HuH-7 (cell line): ENCODE measurements around the gene NXN.
A peak's percentile ranks its signal among the peaks of the same experiment; 100 is the strongest.
"Not testable (repeated sequence)": the region's sequence is repeated elsewhere in the genome, so short reads cannot be mapped to it uniquely, and the experiment has no call there.

ENCODE experiments used
- DNase-seq: peaks from one replicate; pipeline ENCODE4 v3.0.0; 2011; ENCODE audit warnings: low spot score

Gene NXN

GRCh38 chr17:760371-760770 is 219.2 kb downstream of the NXN start:
- DNase-seq, result no peak

GRCh38 chr17:759964-760363 is 219.6 kb downstream of the NXN start:
- no peak for DNase-seq

- not testable (repeated sequence) for DNase-seq
Measured at GRCh38 chr17:756010-756567, 223.5 kb downstream of the NXN start.

GRCh38 chr17:755319-755961 is 224.1 kb downstream of the NXN start:
- DNase-seq, result not testable (repeated sequence)

- DNase-seq, result no peak
Measured at GRCh38 chr17:753418-753817, 226.2 kb downstream of the NXN start.

- peak; percentile 22 for DNase-seq
Measured at GRCh38 chr17:752620-753219, 226.9 kb downstream of the NXN start.

GRCh38 chr17:752002-752619 is 227.5 kb downstream of the NXN start, which contains the start of gene GEMIN4:
GEMIN4 (minus strand) TSS chr17:752264; CDS start chr17:752142, 122 bp downstream.
- DNase-seq, result peak; percentile 82

- DNase-seq, result peak; percentile 13
Measured at GRCh38 chr17:751269-752001, 228.1 kb downstream of the NXN start.

- DNase-seq, result no peak
Measured at GRCh38 chr17:750431-751037, 229.0 kb downstream of the NXN start.

- not testable (repeated sequence) for DNase-seq
Measured at GRCh38 chr17:749359-749758, 230.2 kb downstream of the NXN start.
